ENCODE measurements around the gene HMGB4.

The HMGB4 gene

GRCh38 chr1:33842348-33842747 lies 21.5 kb upstream of the HMGB4 start:
- H3K4me3 ChIP-seq (replicated peaks in 1 of 2; ENCODE audit: low read depth in 2 of 2, low read length in 2 of 2) = no peak overlapping the region
- DNase-seq (ENCODE audit: low read depth in 2 of 2) = no peak
- TF ChIP-seq CTCF (IDR thresholded peaks at IDR 0.05; ENCODE audit: low read depth, low read length) = no peak

DNA sequence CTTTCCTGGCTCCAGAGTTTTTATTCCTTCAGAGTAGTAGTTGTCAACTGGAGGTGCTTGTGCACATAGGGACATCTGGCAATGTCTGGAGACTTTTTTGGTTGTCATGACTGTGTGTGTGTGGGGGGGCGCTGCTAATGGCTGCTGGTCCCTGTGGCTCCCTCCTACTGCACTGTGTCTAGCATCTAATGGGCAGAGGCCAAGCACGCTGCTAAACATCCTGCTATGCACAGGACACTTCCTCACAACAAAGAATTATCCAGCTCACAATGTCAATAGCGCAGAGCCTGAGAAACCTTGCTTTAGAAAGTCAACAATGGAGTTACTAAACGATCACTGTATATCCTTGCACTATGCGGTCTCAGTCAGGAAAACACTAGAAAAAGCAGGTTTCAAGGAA lies 19.7 kb upstream of the HMGB4 start:
- no peak overlapping the region for H3K4me3 ChIP-seq (replicated peaks in 1 of 2; ENCODE audit: low read depth in 2 of 2, low read length in 2 of 2)
- DNase-seq (ENCODE audit: low read depth in 2 of 2) = no peak
- no peak for TF ChIP-seq CTCF (IDR thresholded peaks at IDR 0.05; ENCODE audit: low read depth, low read length)

GRCh38 chr1:33846861-33847260 lies 17.0 kb upstream of the HMGB4 start:
- no peak overlapping the region for H3K4me3 ChIP-seq (replicated peaks in 1 of 2; ENCODE audit: low read depth in 2 of 2, low read length in 2 of 2)
- no peak for DNase-seq (ENCODE audit: low read depth in 2 of 2)
- no peak for TF ChIP-seq CTCF (IDR thresholded peaks at IDR 0.05; ENCODE audit: low read depth, low read length)

DNA sequence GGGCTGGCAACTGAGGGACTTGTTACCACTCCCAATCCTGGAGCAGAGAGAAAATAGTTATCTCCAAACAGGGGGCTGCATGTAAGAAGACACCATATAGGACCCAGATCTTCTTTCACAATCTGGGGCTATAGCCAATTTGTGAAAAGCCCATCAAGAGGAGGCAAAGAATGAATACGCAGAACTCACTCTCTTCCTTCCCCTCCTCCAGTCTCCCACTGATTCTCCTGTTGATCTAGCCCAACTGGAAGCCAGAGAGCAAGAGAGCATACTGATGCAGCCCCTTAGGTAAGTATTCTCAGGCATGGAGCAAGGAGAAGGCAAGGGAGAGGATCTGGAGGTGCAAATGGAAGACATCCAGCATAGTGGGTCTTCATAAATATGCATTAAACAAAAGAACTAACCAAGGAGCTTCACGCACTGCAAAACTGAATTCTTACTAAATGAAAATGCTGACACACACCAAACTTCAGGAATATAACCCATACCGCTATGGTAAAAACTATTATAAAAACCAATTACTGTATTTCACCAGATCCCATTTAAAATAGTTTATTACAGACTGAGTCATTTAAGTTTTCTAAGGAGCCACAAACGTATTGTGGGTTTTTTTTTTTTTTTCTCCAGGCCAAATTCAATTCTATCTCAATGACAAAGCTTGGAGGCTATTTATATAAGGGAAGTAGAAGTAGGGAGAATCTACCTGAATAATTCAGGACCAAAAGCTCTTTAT lies 15.5 kb upstream of the HMGB4 start:
- no peak for TF ChIP-seq CTCF (IDR thresholded peaks at IDR 0.05; ENCODE audit: low read depth, low read length)
- DNase-seq (ENCODE audit: low read depth in 2 of 2) = no peak
- no peak overlapping the region for H3K4me3 ChIP-seq (replicated peaks in 1 of 2; ENCODE audit: low read depth in 2 of 2, low read length in 2 of 2)

DNA sequence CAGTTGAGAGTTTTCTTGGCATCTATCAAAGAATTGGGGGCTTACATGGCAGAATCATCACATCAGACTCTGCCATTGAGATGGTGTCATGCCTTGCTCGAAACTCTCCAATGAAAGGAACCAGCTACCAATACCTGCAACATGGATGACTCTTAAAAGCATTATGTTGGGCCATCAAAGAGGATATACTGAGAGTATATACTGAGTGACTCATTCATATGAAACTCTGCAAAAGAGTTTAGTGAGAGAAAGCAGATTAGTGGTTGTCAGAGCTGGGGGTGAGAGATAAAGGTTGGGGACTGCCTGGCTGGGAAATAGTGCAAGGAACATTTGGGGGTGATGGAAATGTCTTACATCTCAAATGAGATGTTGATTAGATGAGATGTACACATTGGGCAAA lies 14.7 kb upstream of the HMGB4 start:
- no peak for TF ChIP-seq CTCF (IDR thresholded peaks at IDR 0.05; ENCODE audit: low read depth, low read length)
- DNase-seq (ENCODE audit: low read depth in 2 of 2) = no peak
- no peak overlapping the region for H3K4me3 ChIP-seq (replicated peaks in 1 of 2; ENCODE audit: low read depth in 2 of 2, low read length in 2 of 2)

DNA sequence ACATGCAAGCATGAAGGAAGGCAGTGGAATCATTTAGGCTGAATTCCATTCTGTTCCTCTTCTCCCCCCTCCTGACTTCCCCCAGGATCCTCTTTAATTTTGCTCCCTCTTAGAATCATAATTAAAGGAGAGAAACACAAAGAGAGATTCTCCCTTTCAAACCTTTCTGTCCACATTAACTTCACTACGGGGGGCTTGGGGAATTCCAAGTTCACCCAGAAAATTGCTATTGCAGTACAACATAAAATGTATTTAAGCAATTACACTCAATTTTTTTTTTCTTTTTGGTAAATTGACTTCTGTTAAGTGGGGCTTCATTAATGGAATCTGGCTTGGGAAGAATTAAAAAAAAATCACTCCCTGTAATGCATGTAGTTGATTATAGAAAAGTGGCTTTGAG lies 13.4 kb upstream of the HMGB4 start:
- no peak overlapping the region for H3K4me3 ChIP-seq (replicated peaks in 1 of 2; ENCODE audit: low read depth in 2 of 2, low read length in 2 of 2)
- no peak for DNase-seq (ENCODE audit: low read depth in 2 of 2)
- TF ChIP-seq CTCF (IDR thresholded peaks at IDR 0.05; ENCODE audit: low read depth, low read length) = no peak

DNA sequence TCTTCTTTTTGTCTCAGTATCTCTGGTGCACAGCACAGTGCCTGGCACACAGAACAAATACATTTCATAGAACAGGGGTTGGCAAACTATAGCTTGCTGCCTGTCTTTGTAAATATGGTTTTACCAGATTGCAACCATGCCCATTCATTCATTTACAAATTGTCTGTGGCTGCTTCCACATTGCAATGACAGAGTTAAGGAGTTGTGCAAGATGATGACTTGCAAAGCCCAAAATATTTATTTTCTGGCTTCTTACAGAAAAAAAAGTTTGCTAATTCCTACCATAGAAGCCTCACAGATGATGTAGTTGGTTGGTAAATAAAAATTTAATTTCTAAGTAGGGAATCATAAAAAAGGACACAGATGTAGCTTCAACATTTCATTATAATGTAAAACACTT lies 11.2 kb upstream of the HMGB4 start:
- no peak for DNase-seq (ENCODE audit: low read depth in 2 of 2)
- H3K4me3 ChIP-seq (replicated peaks in 1 of 2; ENCODE audit: low read depth in 2 of 2, low read length in 2 of 2) = no peak overlapping the region
- TF ChIP-seq CTCF (IDR thresholded peaks at IDR 0.05; ENCODE audit: low read depth, low read length) = no peak
